Kidney epithelial cell (primary cell): ENCODE data around the gene CD248. TPM values are rescaled to one million over a fixed set of nuclear protein-coding genes. Genes with fewer than 3 reads are reported as not detected.

Experiments used
- DNase-seq: peaks from one replicate; pipeline ENCODE4 v3.0.0-alpha.2; 2010; ENCODE audit warnings: low read depth
- H3K27me3 ChIP-seq: 2 replicates; pipeline ENCODE4 v1.6.0; 2011; ENCODE audit warnings: low read length; ENCODE audit not compliant: control insufficient read depth, insufficient read depth
- H3K36me3 ChIP-seq: 2 replicates; pipeline ENCODE4 v1.5.1; 2011; ENCODE audit warnings: low read length; ENCODE audit not compliant: control insufficient read depth, insufficient read depth
- H3K4me3 ChIP-seq: 2 replicates; pipeline ENCODE4 v1.5.1; 2011; ENCODE audit warnings: low read depth, mild to moderate bottlenecking, control low read depth, low read length
- CTCF ChIP-seq: IDR thresholded peaks from 2 replicates; pipeline ENCODE4 v1.5.1; 2011; ENCODE audit warnings: mild to moderate bottlenecking, moderate library complexity, low read length, control low read depth, inconsistent platforms; ENCODE audit not compliant: insufficient read depth, poor library complexity, severe bottlenecking
- total RNA-seq: library from RNA; depleted of rRNA; stranded (reverse); fragments of >200 nt; gene quantifications from 2 replicates; pipeline ENCODE4 v1.2.3, GENCODE V29; 2015

The CD248 gene
- total RNA-seq, 1 donor from 2014 or later = 0.17 TPM

GRCh38 chr11:66329165-66329673 lies 12.4 kb upstream of the CD248 start:
- Histone ChIP-seq H3K27me3 (no peaks in the 10 kb centered on the region), H3K36me3 (no peaks in the 10 kb centered on the region), H3K4me3 (no peak overlapping the region)
- no peak for TF ChIP-seq CTCF
- DNase-seq = no peak

GRCh38 chr11:66328302-66329144 lies 11.7 kb upstream of the CD248 start:
- Histone ChIP-seq H3K4me3 (no peak overlapping the region), H3K27me3 (no peaks in the 10 kb centered on the region), H3K36me3 (no peaks in the 10 kb centered on the region)
- DNase-seq = no peak
- peak; percentile 91 for TF ChIP-seq CTCF

GRCh38 chr11:66328031-66328301 lies 11.1 kb upstream of the CD248 start:
- H3K4me3 ChIP-seq = no peak overlapping the region
- H3K36me3 ChIP-seq = no peaks in the 10 kb centered on the region
- no peak for DNase-seq
- TF ChIP-seq CTCF = no peak
- H3K27me3 ChIP-seq = no peaks in the 10 kb centered on the region

GRCh38 chr11:66327171-66328030 lies 10.6 kb upstream of the CD248 start:
- DNase-seq = no peak
- Histone ChIP-seq H3K36me3 (no peaks in the 10 kb centered on the region), H3K27me3 (no peaks in the 10 kb centered on the region), H3K4me3 (no peak overlapping the region)
- TF ChIP-seq CTCF = no peak

- no peaks in the 10 kb centered on the region for H3K36me3 ChIP-seq
- TF ChIP-seq CTCF = no peak
- H3K27me3 ChIP-seq = no peaks in the 10 kb centered on the region
- H3K4me3 ChIP-seq = no peak overlapping the region
- DNase-seq = no peak
Observed at GRCh38 chr11:66326261-66327111, 9.6 kb upstream of the CD248 start.
